ENCODE results near the gene GRB10. TPM values are rescaled to one million over a fixed set of nuclear protein-coding genes. Genes with fewer than 3 reads are reported as not detected.

Gene GRB10
- total RNA-seq, 5 donors from 2014 or later (not counting 1 experiment from before 2014, with no cell fraction given): 7.1 to 11.1 (median 10.1) TPM

DNA sequence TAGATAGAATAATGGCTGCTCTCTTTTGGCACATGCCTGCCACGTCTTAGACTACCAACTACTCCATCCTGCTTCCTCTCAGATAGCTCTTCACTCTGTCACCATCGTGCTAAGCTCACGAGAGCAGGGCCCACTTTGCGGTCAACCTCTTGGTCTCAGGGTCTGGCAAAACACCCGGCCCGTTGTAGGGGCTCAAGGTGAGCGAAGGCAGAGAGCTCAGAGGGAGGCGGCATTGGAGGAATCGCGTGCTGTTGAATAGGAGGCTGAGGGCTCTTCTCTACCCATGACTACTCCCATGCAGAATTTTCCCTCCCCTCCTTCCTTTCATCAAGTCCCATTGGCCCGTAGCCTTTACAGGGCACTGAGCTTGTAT is 116.6 kb downstream of the GRB10 start:
- no peaks in the 10 kb centered on the region for H3K9me3 Mint-ChIP-seq
- H3K4me3 Mint-ChIP-seq: no peak overlapping the region
- ATAC-seq (replicated peaks in 1 of 4): no peak
- Histone ChIP-seq H3K9me3 (no peaks in the 10 kb centered on the region), H3K27ac (ENCODE audit: low read length) (no peak overlapping the region), H3K36me3 (ENCODE audit: control insufficient read depth in 2 of 2, extremely low read depth in 1 of 2, insufficient read depth in 1 of 2, low read length in 1 of 2) (no peaks in the 10 kb centered on the region), H3K4me3 (ENCODE audit: control insufficient read depth in 1 of 2, extremely low read depth in 1 of 2, low read length in 1 of 2) (no peak overlapping the region), H3K4me1 (ENCODE audit: control insufficient read depth in 1 of 2, extremely low read depth in 1 of 2, insufficient read depth in 2 of 2, low read length in 2 of 2) (peaks cover 20 to 41% of the 10 kb centered on the region in 2 experiments), H3K27me3 (replicated peaks in 1 of 2; ENCODE audit: control insufficient read depth in 2 of 2, extremely low read depth in 1 of 2, insufficient read depth in 2 of 2, low read length in 1 of 2) (peaks cover 0 to 19% of the 10 kb centered on the region in 2 experiments)
- CTCF ChIA-PET: interaction anchor here in 1 of 2 donors (0.6 kb wide), 1 partner anchor 39 kb away, joined by 3 read pairs; no protein-coding TSS in a partner anchor
- no peaks in the 10 kb centered on the region for H3K36me3 Mint-ChIP-seq
- no peak for DNase-seq
- POLR2A ChIA-PET: no interaction called here
- H3K27me3 Mint-ChIP-seq: no peaks in the 10 kb centered on the region
- H3K27ac Mint-ChIP-seq: no peak overlapping the region
- peaks cover 25 to 44% (median 39%) of the 10 kb centered on the region in 3 donors for H3K4me1 Mint-ChIP-seq
- 98% methylated on average over 6 of the region's 11 CpGs for WGBS (ENCODE audit: insufficient coverage)

DNA sequence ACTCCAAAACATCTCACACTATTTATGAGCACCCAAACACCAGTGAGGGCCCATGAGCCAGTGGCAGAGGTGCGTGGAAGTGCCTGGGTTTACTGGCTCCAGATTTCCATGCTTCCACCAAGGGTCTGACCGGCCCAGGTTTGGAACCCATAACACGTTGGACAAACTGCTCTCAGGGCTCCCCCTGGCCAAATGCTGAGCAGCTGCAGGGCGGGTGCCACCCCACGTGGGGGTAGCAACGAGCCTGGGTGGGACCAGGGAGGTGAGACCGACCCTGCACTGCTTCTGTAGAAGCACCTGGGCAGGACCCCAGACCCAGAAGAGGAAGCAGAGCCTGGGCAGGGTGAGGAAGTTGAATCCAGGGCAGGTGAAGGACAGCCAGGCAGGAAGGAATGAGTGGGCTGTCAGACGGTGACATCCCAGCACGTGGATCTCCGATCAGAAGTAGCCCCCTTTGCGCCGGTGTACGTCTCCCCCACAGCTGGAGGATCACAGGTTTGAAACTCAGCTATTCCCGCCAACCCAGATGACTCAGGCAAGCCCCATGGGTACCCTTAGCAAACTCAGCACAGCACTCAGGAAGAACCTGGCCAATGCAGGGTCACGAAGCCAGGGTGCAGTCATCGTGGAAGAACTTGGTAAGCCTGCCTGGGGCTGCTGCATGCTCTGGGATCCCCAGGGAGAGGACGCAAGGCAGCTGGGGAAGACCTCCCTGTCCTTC is 117.1 kb downstream of the GRB10 start:
- DNase-seq (no peak), ATAC-seq (replicated peaks in 1 of 4) (no peak)
- Histone ChIP-seq H3K27ac (ENCODE audit: low read length) (no peak overlapping the region), H3K27me3 (replicated peaks in 1 of 2; ENCODE audit: control insufficient read depth in 2 of 2, extremely low read depth in 1 of 2, insufficient read depth in 2 of 2, low read length in 1 of 2) (peaks cover 0 to 19% of the 10 kb centered on the region in 2 experiments), H3K9me3 (no peaks in the 10 kb centered on the region), H3K4me3 (ENCODE audit: control insufficient read depth in 1 of 2, extremely low read depth in 1 of 2, low read length in 1 of 2) (no peak overlapping the region), H3K36me3 (ENCODE audit: control insufficient read depth in 2 of 2, extremely low read depth in 1 of 2, insufficient read depth in 1 of 2, low read length in 1 of 2) (no peaks in the 10 kb centered on the region), H3K4me1 (ENCODE audit: control insufficient read depth in 1 of 2, extremely low read depth in 1 of 2, insufficient read depth in 2 of 2, low read length in 2 of 2) (peaks cover 25 to 46% of the 10 kb centered on the region in 2 experiments)
- Mint-ChIP-seq H3K9me3 (no peaks in the 10 kb centered on the region), H3K36me3 (no peaks in the 10 kb centered on the region), H3K27me3 (no peaks in the 10 kb centered on the region), H3K4me3 (no peak overlapping the region), H3K27ac (no peak overlapping the region), H3K4me1 (peaks cover 30 to 50% (median 45%) of the 10 kb centered on the region in 3 donors)
- ChIA-PET CTCF (no interaction called here), POLR2A (no interaction called here)
- WGBS (ENCODE audit: insufficient coverage): 82% methylated on average over 14 of the region's 17 CpGs

DNA sequence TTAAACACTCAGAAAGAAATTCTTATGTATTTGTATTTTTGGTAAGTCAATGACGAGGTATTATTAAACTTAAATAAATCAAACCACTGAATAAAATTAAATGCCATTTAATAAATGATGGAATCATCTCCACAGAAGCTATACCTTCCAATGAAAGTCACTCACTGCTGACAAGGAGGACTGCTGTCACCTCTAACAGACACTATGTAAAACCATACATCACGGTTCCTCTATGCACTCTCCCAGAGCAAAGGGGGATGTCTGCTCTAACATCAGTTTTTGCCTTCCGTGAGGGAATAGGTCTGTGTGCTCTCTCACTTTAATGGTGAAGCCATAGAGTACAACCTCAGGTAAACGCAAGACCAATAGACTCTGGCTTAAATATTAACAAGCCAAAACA is 117.8 kb downstream of the GRB10 start:
- DNase-seq (no peak), ATAC-seq (replicated peaks in 1 of 4) (no peak)
- Histone ChIP-seq H3K27me3 (replicated peaks in 1 of 2; ENCODE audit: control insufficient read depth in 2 of 2, extremely low read depth in 1 of 2, insufficient read depth in 2 of 2, low read length in 1 of 2) (peaks cover 0 to 19% of the 10 kb centered on the region in 2 experiments), H3K27ac (ENCODE audit: low read length) (no peak overlapping the region), H3K4me3 (ENCODE audit: control insufficient read depth in 1 of 2, extremely low read depth in 1 of 2, low read length in 1 of 2) (no peak overlapping the region), H3K4me1 (ENCODE audit: control insufficient read depth in 1 of 2, extremely low read depth in 1 of 2, insufficient read depth in 2 of 2, low read length in 2 of 2) (peaks cover 30 to 53% of the 10 kb centered on the region in 2 experiments), H3K36me3 (ENCODE audit: control insufficient read depth in 2 of 2, extremely low read depth in 1 of 2, insufficient read depth in 1 of 2, low read length in 1 of 2) (no peaks in the 10 kb centered on the region), H3K9me3 (no peaks in the 10 kb centered on the region)
- peaks cover 36 to 56% (median 51%) of the 10 kb centered on the region in 3 donors for H3K4me1 Mint-ChIP-seq
- ChIA-PET POLR2A (no interaction called here), CTCF (no interaction called here)
- no peaks in the 10 kb centered on the region for H3K36me3 Mint-ChIP-seq
- H3K9me3 Mint-ChIP-seq: no peaks in the 10 kb centered on the region
- no peaks in the 10 kb centered on the region for H3K27me3 Mint-ChIP-seq
- H3K4me3 Mint-ChIP-seq: no peak overlapping the region
- WGBS (ENCODE audit: insufficient coverage): 82% methylated on average over 2 of the region's 4 CpGs
- H3K27ac Mint-ChIP-seq: peak overlapping the region in 1 of 2 donors; percentile 69

DNA sequence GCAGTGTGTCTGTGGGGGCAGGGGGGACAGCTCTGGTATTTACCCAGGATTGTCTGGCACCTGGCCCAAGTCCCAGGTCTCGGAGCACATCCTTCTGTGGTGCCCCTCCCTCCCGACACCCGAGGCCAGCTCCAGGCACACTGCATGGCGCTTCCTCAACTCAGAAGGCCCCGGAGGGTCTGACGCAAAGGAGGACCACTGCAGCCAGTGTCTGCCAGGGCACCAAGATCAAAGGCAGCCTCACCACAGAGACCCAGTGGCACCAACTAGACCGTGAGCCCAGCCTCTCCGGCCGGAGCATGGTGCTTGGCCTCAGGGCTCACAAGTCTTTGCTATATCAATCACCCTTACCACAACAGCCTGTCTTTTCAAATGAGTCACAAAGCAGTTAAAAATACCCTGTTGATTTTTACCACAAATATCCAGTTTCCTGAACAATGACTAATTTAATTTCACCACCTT is 118.2 kb downstream of the GRB10 start:
- ChIA-PET CTCF (interaction anchor here in 1 of 2 donors (1.0 kb wide), 1 partner anchor 12 kb away, joined by 3 read pairs; no protein-coding TSS in a partner anchor), POLR2A (no interaction called here)
- Mint-ChIP-seq H3K27ac (peak overlapping the region; percentile 56 to 69), H3K36me3 (no peaks in the 10 kb centered on the region), H3K4me1 (peaks cover 41 to 60% (median 56%) of the 10 kb centered on the region in 3 donors), H3K27me3 (no peaks in the 10 kb centered on the region), H3K4me3 (no peak overlapping the region), H3K9me3 (no peaks in the 10 kb centered on the region)
- Histone ChIP-seq H3K4me3 (ENCODE audit: control insufficient read depth in 1 of 2, extremely low read depth in 1 of 2, low read length in 1 of 2) (no peak overlapping the region), H3K27ac (ENCODE audit: low read length) (no peak overlapping the region), H3K9me3 (no peaks in the 10 kb centered on the region), H3K36me3 (ENCODE audit: control insufficient read depth in 2 of 2, extremely low read depth in 1 of 2, insufficient read depth in 1 of 2, low read length in 1 of 2) (no peaks in the 10 kb centered on the region), H3K27me3 (replicated peaks in 1 of 2; ENCODE audit: control insufficient read depth in 2 of 2, extremely low read depth in 1 of 2, insufficient read depth in 2 of 2, low read length in 1 of 2) (peaks cover 0 to 16% of the 10 kb centered on the region in 2 experiments), H3K4me1 (ENCODE audit: control insufficient read depth in 1 of 2, extremely low read depth in 1 of 2, insufficient read depth in 2 of 2, low read length in 2 of 2) (peaks cover 31 to 57% of the 10 kb centered on the region in 2 experiments)
- DNase-seq (no peak), ATAC-seq (replicated peaks in 1 of 4) (peak in 1 of 4 experiments; percentile 7)
- 31% methylated on average over 9 of the region's 9 CpGs for WGBS (ENCODE audit: insufficient coverage)

DNA sequence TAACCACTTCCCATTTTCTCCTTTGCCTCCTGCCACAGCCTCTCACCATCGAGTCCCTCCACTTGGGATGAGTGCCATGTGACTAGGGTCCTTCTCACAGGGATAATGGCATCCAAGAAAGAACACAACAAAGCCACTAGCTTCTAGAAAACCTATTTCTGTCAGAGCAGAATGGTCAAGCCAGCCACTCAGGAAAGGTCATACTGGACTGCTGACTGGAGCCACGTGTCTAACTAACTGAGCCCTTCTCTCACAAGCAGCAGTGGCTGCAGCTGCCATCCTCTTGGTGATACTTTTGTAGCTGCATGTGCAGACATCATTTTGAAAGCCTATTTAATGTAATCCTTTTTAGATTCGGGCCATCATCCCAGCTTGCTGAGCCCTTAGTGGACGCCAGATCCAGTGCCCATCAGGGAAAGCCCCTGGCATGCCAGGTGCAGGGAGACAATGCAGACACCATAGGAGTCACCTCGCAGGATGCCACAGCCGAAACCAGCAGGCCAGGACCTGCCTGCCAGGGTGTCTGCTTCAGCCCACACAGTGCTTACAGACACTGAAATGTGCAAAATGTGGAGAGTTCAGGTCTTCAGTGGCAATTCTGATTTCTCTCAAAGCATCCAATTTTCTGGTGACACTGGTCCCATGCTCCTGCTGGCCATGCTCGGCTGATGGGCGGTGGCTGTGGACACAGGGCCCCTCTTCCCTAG is 119.1 kb downstream of the GRB10 start:
- peaks cover 31 to 59% of the 10 kb centered on the region in 2 experiments for H3K4me1 ChIP-seq (ENCODE audit: control insufficient read depth in 1 of 2, extremely low read depth in 1 of 2, insufficient read depth in 2 of 2, low read length in 2 of 2)
- ChIA-PET CTCF (interaction anchor here in 1 of 2 donors (0.8 to 1.0 kb wide), 2 partner anchors 13 to 499 kb away, joined by 3 read pairs; no protein-coding TSS in a partner anchor), POLR2A (no interaction called here)
- H3K27me3 Mint-ChIP-seq: no peaks in the 10 kb centered on the region
- no peaks in the 10 kb centered on the region for H3K9me3 ChIP-seq
- peaks cover 42 to 61% (median 56%) of the 10 kb centered on the region in 3 donors for H3K4me1 Mint-ChIP-seq
- DNase-seq: no peak
- H3K9me3 Mint-ChIP-seq: no peaks in the 10 kb centered on the region
- H3K27ac ChIP-seq (ENCODE audit: low read length): no peak overlapping the region
- ATAC-seq (replicated peaks in 1 of 4): no peak
- H3K4me3 ChIP-seq (ENCODE audit: control insufficient read depth in 1 of 2, extremely low read depth in 1 of 2, low read length in 1 of 2): no peak overlapping the region
- H3K4me3 Mint-ChIP-seq: peak overlapping the region in 1 of 3 donors; percentile 80
- WGBS (ENCODE audit: insufficient coverage): 94% methylated on average over 5 of the region's 8 CpGs
- peaks cover 0 to 12% of the 10 kb centered on the region in 2 experiments for H3K27me3 ChIP-seq (replicated peaks in 1 of 2; ENCODE audit: control insufficient read depth in 2 of 2, extremely low read depth in 1 of 2, insufficient read depth in 2 of 2, low read length in 1 of 2)
- H3K27ac Mint-ChIP-seq: peak overlapping the region; percentile 79 to 93
- no peaks in the 10 kb centered on the region for H3K36me3 ChIP-seq (ENCODE audit: control insufficient read depth in 2 of 2, extremely low read depth in 1 of 2, insufficient read depth in 1 of 2, low read length in 1 of 2)
- no peaks in the 10 kb centered on the region for H3K36me3 Mint-ChIP-seq

DNA sequence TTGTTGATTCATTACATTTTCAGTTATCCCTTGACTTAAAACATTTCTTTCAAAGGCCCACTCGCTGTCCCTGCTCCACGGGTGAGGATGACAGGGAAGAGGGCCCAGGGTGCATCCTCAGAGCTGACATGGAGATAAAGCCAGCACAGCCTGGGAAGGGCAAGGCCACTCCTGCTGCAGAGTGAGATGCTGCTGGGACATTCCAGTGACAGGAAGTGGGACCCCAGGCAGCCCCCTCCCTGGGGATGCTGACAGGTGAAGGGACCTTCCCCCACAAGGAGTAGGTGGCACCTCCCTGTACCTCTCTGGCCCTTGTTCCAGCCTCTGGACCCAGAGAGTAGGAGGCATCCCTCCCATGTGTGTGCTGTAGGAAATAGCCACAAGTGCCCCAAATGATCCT is 119.7 kb downstream of the GRB10 start:
- H3K27ac Mint-ChIP-seq: peak overlapping the region; percentile 81 to 93
- Histone ChIP-seq H3K27me3 (replicated peaks in 1 of 2; ENCODE audit: control insufficient read depth in 2 of 2, extremely low read depth in 1 of 2, insufficient read depth in 2 of 2, low read length in 1 of 2) (peaks cover 0 to 7% of the 10 kb centered on the region in 2 experiments), H3K27ac (ENCODE audit: low read length) (no peak overlapping the region), H3K4me3 (ENCODE audit: control insufficient read depth in 1 of 2, extremely low read depth in 1 of 2, low read length in 1 of 2) (no peak overlapping the region), H3K36me3 (ENCODE audit: control insufficient read depth in 2 of 2, extremely low read depth in 1 of 2, insufficient read depth in 1 of 2, low read length in 1 of 2) (no peaks in the 10 kb centered on the region), H3K4me1 (ENCODE audit: control insufficient read depth in 1 of 2, extremely low read depth in 1 of 2, insufficient read depth in 2 of 2, low read length in 2 of 2) (peaks cover 31 to 59% of the 10 kb centered on the region in 2 experiments), H3K9me3 (no peaks in the 10 kb centered on the region)
- POLR2A ChIA-PET: no interaction called here
- DNase-seq: no peak
- no peaks in the 10 kb centered on the region for H3K27me3 Mint-ChIP-seq
- no peak for ATAC-seq (replicated peaks in 1 of 4)
- no peaks in the 10 kb centered on the region for H3K9me3 Mint-ChIP-seq
- CTCF ChIA-PET: interaction anchor here (0.7 to 0.8 kb wide), 2 partner anchors 368 to 500 kb away, joined by 3 read pairs; no protein-coding TSS in a partner anchor
- 100% methylated on average over 2 of the region's 2 CpGs for WGBS (ENCODE audit: insufficient coverage)
- H3K4me1 Mint-ChIP-seq: peaks cover 42 to 61% (median 56%) of the 10 kb centered on the region in 3 donors
- H3K4me3 Mint-ChIP-seq: peak overlapping the region in 1 of 3 donors; percentile 80
- H3K36me3 Mint-ChIP-seq: no peaks in the 10 kb centered on the region
